Osteocyte (in vitro differentiated cells): ENCODE results near the gene CELF5. TPM values are rescaled to one million over a fixed set of nuclear protein-coding genes. Genes with fewer than 3 reads are reported as not detected.

Experiments used
- DNase-seq: peaks from one replicate; pipeline ENCODE4 v3.0.0; 2021; ENCODE audit warnings: mixed read lengths; ENCODE audit not compliant: unreplicated experiment; ENCODE audit errors: extremely low spot score
- H3K27ac Mint-ChIP-seq: one replicate; pipeline ENCODE4 v1.8.0; 2021; ENCODE audit warnings: mild to moderate bottlenecking, mixed read lengths; ENCODE audit not compliant: unreplicated experiment
- H3K27me3 Mint-ChIP-seq: one replicate; pipeline ENCODE4 v1.8.0; 2021; ENCODE audit warnings: mixed read lengths; ENCODE audit not compliant: unreplicated experiment
- H3K36me3 Mint-ChIP-seq: one replicate; pipeline ENCODE4 v1.8.0; 2021; ENCODE audit warnings: mixed read lengths; ENCODE audit not compliant: unreplicated experiment
- H3K4me1 Mint-ChIP-seq: one replicate; pipeline ENCODE4 v1.8.0; 2021; ENCODE audit warnings: mixed read lengths; ENCODE audit not compliant: unreplicated experiment
- H3K4me3 Mint-ChIP-seq: one replicate; pipeline ENCODE4 v1.8.0; 2021; ENCODE audit warnings: mild to moderate bottlenecking, moderate library complexity, mixed read lengths; ENCODE audit not compliant: unreplicated experiment
- H3K9me3 Mint-ChIP-seq: one replicate; pipeline ENCODE4 v1.8.0; 2021; ENCODE audit warnings: mixed read lengths; ENCODE audit not compliant: unreplicated experiment
- total RNA-seq: library from RNA; stranded (reverse); gene quantifications from 2 replicates; pipeline ENCODE4 v1.2.1, GENCODE V29; 2021
- TF ChIP-seq, protein P1 (sequence below): fragments of 200-600 bp; sonication (generic); IDR thresholded peaks from 2 replicates; pipeline ENCODE4 v1.5.0; 2021; ENCODE audit warnings: antibody characterized with exemption, mild to moderate bottlenecking, moderate library complexity

Gene CELF5
- total RNA-seq, 1 donor from 2014 or later = 0.16 TPM

DNA sequence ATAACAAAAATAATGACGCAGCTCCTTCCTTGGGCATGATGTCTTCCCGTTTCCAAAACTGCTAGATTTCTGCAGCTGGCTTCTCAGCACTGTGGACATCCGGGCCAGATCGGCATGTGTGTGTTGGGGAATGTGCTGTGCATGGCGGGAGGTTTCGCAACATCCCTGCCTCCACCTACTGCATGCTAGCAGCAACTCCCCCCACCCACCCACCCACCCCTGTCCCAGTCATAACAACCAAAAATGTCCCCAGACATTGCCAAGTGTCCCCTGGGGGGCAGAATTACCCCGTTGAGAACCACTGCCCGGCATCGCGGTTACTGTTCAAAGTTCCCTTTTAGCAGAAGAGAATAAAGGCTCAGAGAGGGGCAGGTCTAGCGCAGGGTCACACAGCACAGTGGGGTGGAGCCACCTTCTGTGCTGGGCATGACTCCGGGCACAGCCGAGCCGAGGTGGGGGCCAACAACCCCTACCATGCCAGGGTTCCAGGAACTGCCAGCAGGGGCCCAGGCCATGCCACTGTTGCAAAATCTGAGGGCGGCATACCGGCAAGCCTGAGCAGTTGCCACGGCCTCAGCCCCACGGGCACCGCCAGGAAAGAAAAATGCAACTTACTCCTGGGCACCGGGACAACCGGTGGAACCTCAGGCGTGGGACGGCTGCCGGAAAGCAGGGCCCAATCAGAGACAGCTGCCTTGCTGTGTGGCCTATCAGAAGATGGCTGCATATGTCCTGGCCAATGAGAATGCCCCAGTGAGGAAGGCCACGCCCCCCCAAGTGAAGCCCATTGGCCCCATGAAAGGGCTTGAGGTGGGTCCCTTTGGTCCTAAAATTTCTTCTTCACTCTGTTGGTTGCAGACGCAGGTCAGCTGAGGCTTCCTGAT lies 119.4 kb downstream of the CELF5 start:
- H3K27ac Mint-ChIP-seq = no peak overlapping the region
- no peaks in the 10 kb centered on the region for H3K27me3 Mint-ChIP-seq
- no peaks in the 10 kb centered on the region for H3K9me3 Mint-ChIP-seq
- H3K36me3 Mint-ChIP-seq = no peaks in the 10 kb centered on the region
- TF ChIP-seq, protein P1, sequence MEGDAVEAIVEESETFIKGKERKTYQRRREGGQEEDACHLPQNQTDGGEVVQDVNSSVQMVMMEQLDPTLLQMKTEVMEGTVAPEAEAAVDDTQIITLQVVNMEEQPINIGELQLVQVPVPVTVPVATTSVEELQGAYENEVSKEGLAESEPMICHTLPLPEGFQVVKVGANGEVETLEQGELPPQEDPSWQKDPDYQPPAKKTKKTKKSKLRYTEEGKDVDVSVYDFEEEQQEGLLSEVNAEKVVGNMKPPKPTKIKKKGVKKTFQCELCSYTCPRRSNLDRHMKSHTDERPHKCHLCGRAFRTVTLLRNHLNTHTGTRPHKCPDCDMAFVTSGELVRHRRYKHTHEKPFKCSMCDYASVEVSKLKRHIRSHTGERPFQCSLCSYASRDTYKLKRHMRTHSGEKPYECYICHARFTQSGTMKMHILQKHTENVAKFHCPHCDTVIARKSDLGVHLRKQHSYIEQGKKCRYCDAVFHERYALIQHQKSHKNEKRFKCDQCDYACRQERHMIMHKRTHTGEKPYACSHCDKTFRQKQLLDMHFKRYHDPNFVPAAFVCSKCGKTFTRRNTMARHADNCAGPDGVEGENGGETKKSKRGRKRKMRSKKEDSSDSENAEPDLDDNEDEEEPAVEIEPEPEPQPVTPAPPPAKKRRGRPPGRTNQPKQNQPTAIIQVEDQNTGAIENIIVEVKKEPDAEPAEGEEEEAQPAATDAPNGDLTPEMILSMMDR = no peak
- H3K4me1 Mint-ChIP-seq = peaks cover 9% of the 10 kb centered on the region
- H3K4me3 Mint-ChIP-seq = no peak overlapping the region
- DNase-seq = no peak

DNA sequence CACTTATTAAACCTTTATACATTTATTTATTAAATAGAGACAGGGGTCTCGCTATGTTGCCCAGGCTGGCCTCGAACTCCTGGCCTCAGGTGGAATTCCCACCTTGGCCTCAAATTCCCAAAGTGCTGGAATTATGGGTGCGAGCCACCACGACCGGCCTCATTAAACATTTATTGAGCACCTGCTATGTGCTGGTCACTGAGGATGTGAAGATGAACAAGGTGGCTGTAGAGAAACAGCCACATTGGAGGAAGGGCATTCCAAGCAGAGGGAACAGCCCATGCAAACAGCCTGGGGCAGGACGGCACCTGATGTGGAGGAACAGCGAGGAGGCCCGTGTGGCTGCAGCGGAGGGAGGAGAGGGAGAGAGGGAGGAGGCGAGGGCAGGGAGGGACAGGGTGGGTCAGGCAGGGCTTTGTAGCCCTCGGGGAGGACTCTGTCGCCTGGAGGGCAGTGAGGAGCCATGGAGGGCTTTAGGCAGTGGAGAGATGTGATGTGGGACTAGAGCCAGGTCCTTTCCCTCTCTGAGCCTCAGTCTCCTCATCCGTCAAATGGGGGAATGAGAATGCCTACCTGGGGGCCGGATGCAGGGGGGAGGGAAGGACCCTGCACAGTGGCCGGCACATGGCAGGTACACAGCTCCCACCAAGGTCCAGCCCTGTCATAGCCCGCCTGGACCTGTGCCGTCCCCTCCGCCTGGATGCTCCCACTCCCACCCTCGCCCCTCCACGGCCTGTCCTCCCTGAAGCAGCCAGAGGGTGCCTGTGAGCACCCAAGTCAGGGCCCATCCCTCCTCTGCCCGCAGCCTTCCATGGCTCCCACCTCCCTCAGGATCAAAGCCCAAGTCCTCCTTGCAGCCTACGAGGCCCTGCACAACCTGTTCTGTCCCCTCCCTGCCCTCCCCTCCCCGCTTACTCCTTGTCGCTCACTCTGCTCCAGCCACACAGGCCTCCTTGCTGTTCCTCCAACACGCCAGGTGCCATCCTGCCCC lies 120.4 kb downstream of the CELF5 start:
- H3K4me3 Mint-ChIP-seq = no peak overlapping the region
- no peaks in the 10 kb centered on the region for H3K9me3 Mint-ChIP-seq
- H3K4me1 Mint-ChIP-seq = peaks cover 9% of the 10 kb centered on the region
- TF ChIP-seq, protein P1 = no peak
- no peak for DNase-seq
- H3K36me3 Mint-ChIP-seq = no peaks in the 10 kb centered on the region
- H3K27me3 Mint-ChIP-seq = no peaks in the 10 kb centered on the region
- H3K27ac Mint-ChIP-seq = no peak overlapping the region

DNA sequence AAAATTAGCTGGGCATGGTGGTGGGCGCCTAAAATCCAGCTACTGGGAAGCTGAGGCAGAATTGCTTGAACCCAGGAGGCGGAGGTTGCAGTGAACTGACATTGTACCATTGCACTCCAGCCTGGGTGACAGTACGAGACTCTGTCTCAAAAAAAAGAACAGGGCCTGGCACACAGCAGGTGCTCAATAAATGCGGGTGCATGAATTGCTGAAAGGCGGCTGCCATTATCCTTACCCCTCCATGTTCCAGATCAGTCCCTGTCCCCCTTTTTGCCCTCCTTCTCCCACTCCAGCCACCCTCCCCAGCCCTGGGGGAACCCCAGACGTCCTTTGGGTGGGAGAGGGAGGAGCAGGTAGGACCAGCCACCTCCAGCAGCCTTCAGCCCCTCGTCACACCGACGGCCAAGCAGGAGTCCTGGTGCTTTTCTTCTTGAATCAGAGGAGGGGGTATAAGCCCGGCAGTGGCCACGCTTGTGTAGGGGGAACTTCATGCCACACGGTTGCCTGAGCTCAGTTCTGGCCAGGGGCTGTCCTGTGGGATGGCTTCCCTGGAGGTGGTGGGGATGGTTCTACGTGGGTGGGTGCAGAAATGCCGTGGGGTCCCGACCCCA lies 121.5 kb downstream of the CELF5 start:
- no peak overlapping the region for H3K4me3 Mint-ChIP-seq
- TF ChIP-seq, protein P1 = no peak
- H3K9me3 Mint-ChIP-seq = no peaks in the 10 kb centered on the region
- H3K27me3 Mint-ChIP-seq = peaks cover 3% of the 10 kb centered on the region
- H3K36me3 Mint-ChIP-seq = no peaks in the 10 kb centered on the region
- DNase-seq = no peak
- peaks cover 9% of the 10 kb centered on the region for H3K4me1 Mint-ChIP-seq
- no peak overlapping the region for H3K27ac Mint-ChIP-seq

Other genes with a start within 250 kb of the CELF5 start
- gene TLE6, start 247.1 kb upstream of the CELF5 start, total RNA-seq = 0.65 and 1.5 TPM in 2 replicates
- gene TLE2, start 195.4 kb upstream of the CELF5 start, total RNA-seq = 13.2 and 14.9 TPM in 2 replicates
- gene TLE5, start 162.2 kb upstream of the CELF5 start, total RNA-seq = 359 and 366 TPM in 2 replicates
- gene GNA11, start 130.3 kb upstream of the CELF5 start, total RNA-seq = 65.5 and 69.9 TPM in 2 replicates
- not detected in 2 replicates for gene GNA15, start 88.6 kb upstream of the CELF5 start, total RNA-seq
- not detected in 2 replicates for gene S1PR4, start 45.9 kb upstream of the CELF5 start, total RNA-seq
- 60.6 and 61.9 TPM in 2 replicates for gene NCLN, start 38.7 kb upstream of the CELF5 start, total RNA-seq
- gene NFIC, start 141.9 kb downstream of the CELF5 start, total RNA-seq = 61.4 and 63.8 TPM in 2 replicates